K562 (cell line): ENCODE data around the gene C6orf89. TPM values are rescaled to one million over a fixed set of nuclear protein-coding genes. Genes with fewer than 3 reads are reported as not detected.

Experiments
- BCLAF1 ChIP-seq, 2 experiments: fragments of 450-650 bp in 1 of 2; IDR thresholded peaks; 2 replicates each; pipeline ENCODE4 v1.6.1; 2011 to 2017; ENCODE audit warnings: low read depth in 2 of 2, antibody characterized with exemption in 1 of 2, borderline replicate concordance in 1 of 2, low read length in 1 of 2, mild to moderate bottlenecking in 1 of 2, mixed read lengths in 1 of 2; ENCODE audit not compliant: control insufficient read depth in 1 of 2
- FOSL1 ChIP-seq: fragments of 200-800 bp; sonication (Bioruptor generic); conservative IDR thresholded peaks from 2 replicates; pipeline ENCODE4 v1.6.1; 2016; ENCODE audit warnings: missing genetic modification characterization, missing compliant biosample characterization
- MAFF ChIP-seq: IDR thresholded peaks from 2 replicates; pipeline ENCODE4 v1.6.1; 2012; ENCODE audit warnings: low read length, improper control_type of control experiment
- RHOXF2B ChIP-seq: fragments of 250-450 bp; sonication (Bioruptor Pico); conservative IDR thresholded peaks from 2 replicates; pipeline ENCODE4 v1.5.1; 2021
- ZNF766 ChIP-seq: fragments of 200-800 bp; sonication (Bioruptor generic); conservative IDR thresholded peaks from 2 replicates; pipeline ENCODE4 v1.6.1; 2016; ENCODE audit warnings: missing genetic modification characterization, missing compliant biosample characterization
- polyA plus RNA-seq, 8 experiments: library from polyadenylated mRNA; depleted of rRNA in 4 of 8; stranded (reverse) in 5 of 8; unstranded in 3 of 8; fragments of >200 nt; fragmentation: Nextera tagmentation in 2 of 8; fragmentation: Illumina TruSeq in 1 of 8; extraction: Ambion mirVana in 2 of 8; extraction: Trizol in 1 of 8; gene quantifications; 2 replicates each; pipeline versions ENCODE4 v1.2.1 to v1.2.3, GENCODE V29; 2011 to 2014; ENCODE audit warnings: inconsistent platforms in 1 of 8, missing spikeins in 1 of 8
- total RNA-seq, 7 experiments: library from RNA; depleted of rRNA in 6 of 7; stranded (reverse); fragments of >200 nt in 6 of 7; fragmentation: Illumina TruSeq in 2 of 7; extraction: Trizol in 2 of 7; gene quantifications; 2 replicates each; pipeline versions ENCODE4 v1.2.1 to v1.2.3, GENCODE V29; 2011 to 2021; ENCODE audit warnings: low replicate concordance in 1 of 7
- TF ChIP-seq, protein P1 (sequence below): fragments of 450-650 bp; formaldehyde crosslinking; IDR thresholded peaks from 2 replicates; pipeline ENCODE4 v1.4.0; 2020; ENCODE audit warnings: mild to moderate bottlenecking, moderate library complexity
- TF ChIP-seq, protein P2 (sequence below): fragments of 450-650 bp; IDR thresholded peaks from 2 replicates; pipeline ENCODE4 v1.6.1; 2016; ENCODE audit warnings: low read depth, mild to moderate bottlenecking, moderate library complexity

C6orf89 gene
- total and polyA plus RNA-seq, 9 of the 15 experiments (the other 6 are each of a cell fraction or from before 2014, with no cell fraction given): 35.2 to 111 (median 58.5) TPM

DNA sequence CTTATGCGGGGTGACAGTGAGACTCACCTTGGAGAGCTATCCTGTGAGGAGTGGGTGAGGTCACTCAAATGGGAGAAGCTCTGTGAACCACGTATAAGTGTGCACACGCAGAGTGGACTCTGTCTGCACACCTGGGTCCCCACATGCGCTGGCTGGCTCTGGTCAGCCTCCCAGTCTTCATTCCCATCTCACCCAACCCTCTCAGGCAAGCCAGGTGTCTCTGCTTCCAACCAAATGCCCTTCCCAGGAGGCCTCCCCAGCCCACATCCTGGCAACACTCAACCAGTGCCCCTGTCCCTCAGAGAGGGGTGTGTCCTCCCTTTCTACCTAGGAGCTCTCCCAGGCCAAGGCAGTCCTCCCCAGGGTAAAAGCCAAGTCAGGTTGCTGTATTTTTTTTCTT lies 60.8 kb downstream of the C6orf89 start (continued):
- TF ChIP-seq BCLAF1 (IDR thresholded peaks at IDR 0.05; ENCODE audit: borderline replicate concordance in 1 of 2, control insufficient read depth in 1 of 2, low read depth in 2 of 2, low read length in 1 of 2) (no peak), MAFF (no peak), RHOXF2B (no peak), FOSL1 (tag) (no peak), ZNF766 (CRISPR knock-in tag) (no peak)
- TF ChIP-seq, protein P1, sequence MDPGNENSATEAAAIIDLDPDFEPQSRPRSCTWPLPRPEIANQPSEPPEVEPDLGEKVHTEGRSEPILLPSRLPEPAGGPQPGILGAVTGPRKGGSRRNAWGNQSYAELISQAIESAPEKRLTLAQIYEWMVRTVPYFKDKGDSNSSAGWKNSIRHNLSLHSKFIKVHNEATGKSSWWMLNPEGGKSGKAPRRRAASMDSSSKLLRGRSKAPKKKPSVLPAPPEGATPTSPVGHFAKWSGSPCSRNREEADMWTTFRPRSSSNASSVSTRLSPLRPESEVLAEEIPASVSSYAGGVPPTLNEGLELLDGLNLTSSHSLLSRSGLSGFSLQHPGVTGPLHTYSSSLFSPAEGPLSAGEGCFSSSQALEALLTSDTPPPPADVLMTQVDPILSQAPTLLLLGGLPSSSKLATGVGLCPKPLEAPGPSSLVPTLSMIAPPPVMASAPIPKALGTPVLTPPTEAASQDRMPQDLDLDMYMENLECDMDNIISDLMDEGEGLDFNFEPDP: no peak
- TF ChIP-seq, protein P2, sequence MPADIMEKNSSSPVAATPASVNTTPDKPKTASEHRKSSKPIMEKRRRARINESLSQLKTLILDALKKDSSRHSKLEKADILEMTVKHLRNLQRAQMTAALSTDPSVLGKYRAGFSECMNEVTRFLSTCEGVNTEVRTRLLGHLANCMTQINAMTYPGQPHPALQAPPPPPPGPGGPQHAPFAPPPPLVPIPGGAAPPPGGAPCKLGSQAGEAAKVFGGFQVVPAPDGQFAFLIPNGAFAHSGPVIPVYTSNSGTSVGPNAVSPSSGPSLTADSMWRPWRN: no peak
